AG04450 (cell line): ENCODE data around the gene HAL. TPM values are rescaled to one million over a fixed set of nuclear protein-coding genes. Genes with fewer than 3 reads are reported as not detected.

Experiments used
- CTCF ChIA-PET: fragments of 300-600, 350-600 bp; formaldehyde crosslinking; extraction: SDS; loops from one replicate; lab custom pipeline; 2022; ENCODE audit warnings: antibody characterized with exemption, inconsistent platforms; lab: Charles Lee
- POLR2A ChIA-PET: fragments of 350-600 bp; formaldehyde crosslinking; extraction: SDS; loops from one replicate; lab custom pipeline; 2021; ENCODE audit warnings: antibody characterized with exemption, inconsistent platforms; lab: Yijun Ruan, JAX
- DNase-seq: peaks from one replicate; pipeline ENCODE4 v3.0.0-alpha.2; 2011; ENCODE audit warnings: low read depth, low spot score
- H3K27ac ChIP-seq: one replicate; pipeline ENCODE4 v1.5.1; 2012; ENCODE audit warnings: low read depth, low read length, control low read depth
- H3K27me3 ChIP-seq: one replicate; pipeline ENCODE4 v1.6.0; 2012; ENCODE audit warnings: low read length; ENCODE audit not compliant: control insufficient read depth, insufficient read depth
- H3K4me3 ChIP-seq: 2 replicates; pipeline ENCODE4 v1.5.1; 2011; ENCODE audit warnings: mild to moderate bottlenecking, low read depth, low read length, control low read depth
- H3K9me3 ChIP-seq: 2 replicates; pipeline ENCODE4 v1.5.1; 2012; ENCODE audit warnings: low read length; ENCODE audit not compliant: control insufficient read depth, insufficient read depth
- polyA plus RNA-seq: library from polyadenylated mRNA; depleted of rRNA; stranded (reverse); fragments of >200 nt; gene quantifications from 2 replicates; pipeline ENCODE4 v1.2.3, GENCODE V29; 2011
- TF ChIP-seq, protein P1 (sequence below): IDR thresholded peaks from 2 replicates; pipeline ENCODE4 v1.5.1; 2011; ENCODE audit warnings: low read depth, low read length, control low read depth, inconsistent platforms

The HAL gene
- polyA plus RNA-seq, 1 experiment, result 0.02 TPM

DNA sequence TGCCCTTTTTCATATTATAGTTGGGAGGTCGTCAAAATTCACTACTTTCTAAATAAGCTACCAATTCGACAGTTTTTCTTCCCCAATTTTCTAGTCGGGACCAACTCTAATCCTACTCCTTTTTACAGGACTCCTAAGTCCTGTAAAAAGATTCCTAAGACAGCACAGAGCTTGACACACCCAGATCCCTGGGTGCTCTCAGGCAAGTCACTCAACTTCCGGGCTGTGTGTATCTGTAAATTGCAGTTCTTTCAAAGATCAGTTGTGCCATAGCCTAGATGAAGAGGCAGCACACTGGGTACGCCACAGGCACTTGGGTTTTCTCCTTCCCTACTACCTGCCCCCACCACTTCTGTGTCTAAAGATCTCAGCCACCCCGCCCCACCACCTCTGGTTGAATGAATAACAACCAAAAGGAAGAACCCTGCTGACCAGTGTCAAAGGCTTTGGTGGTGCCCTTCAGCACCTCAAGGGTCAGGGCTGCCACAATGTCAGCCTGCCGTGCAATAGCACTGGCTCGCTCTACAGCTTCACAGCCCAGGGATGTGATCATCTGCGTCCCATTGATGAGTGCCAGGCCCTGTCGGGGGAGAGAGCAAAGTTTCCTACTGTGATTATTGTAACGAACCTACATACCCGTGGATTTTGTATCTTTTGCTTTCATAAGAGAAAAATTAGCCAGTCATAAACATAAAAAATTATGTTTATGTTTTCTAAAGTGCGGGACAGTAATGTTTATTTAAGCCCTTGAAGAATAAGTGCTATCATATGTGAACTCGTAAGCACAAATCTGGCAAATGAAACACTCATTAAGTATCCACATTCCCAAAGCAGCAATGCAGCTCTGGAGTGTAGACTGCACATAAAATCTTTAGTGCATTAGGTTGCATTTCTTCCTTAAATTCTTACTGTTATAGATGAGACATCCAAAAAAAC is 9.2 kb downstream of the HAL start:
- H3K27ac ChIP-seq, result no peak overlapping the region
- H3K27me3 ChIP-seq, result peaks cover 26% of the 10 kb centered on the region
- no peaks in the 10 kb centered on the region for H3K9me3 ChIP-seq
- H3K4me3 ChIP-seq, result no peak overlapping the region
- TF ChIP-seq, protein P1, sequence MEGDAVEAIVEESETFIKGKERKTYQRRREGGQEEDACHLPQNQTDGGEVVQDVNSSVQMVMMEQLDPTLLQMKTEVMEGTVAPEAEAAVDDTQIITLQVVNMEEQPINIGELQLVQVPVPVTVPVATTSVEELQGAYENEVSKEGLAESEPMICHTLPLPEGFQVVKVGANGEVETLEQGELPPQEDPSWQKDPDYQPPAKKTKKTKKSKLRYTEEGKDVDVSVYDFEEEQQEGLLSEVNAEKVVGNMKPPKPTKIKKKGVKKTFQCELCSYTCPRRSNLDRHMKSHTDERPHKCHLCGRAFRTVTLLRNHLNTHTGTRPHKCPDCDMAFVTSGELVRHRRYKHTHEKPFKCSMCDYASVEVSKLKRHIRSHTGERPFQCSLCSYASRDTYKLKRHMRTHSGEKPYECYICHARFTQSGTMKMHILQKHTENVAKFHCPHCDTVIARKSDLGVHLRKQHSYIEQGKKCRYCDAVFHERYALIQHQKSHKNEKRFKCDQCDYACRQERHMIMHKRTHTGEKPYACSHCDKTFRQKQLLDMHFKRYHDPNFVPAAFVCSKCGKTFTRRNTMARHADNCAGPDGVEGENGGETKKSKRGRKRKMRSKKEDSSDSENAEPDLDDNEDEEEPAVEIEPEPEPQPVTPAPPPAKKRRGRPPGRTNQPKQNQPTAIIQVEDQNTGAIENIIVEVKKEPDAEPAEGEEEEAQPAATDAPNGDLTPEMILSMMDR, result no peak
- ChIA-PET CTCF (interaction anchor here (1.4 kb wide), 1 partner anchor 11 kb away, joined by 6 read pairs; no protein-coding TSS in a partner anchor), POLR2A (no interaction called here)
- DNase-seq, result no peak

GRCh38 chr12:95984682-95985081 is 11.5 kb downstream of the HAL start:
- DNase-seq, result no peak
- POLR2A ChIA-PET, result no interaction called here
- CTCF ChIA-PET, result no interaction called here
- H3K4me3 ChIP-seq, result no peak overlapping the region
- no peak overlapping the region for H3K27ac ChIP-seq
- TF ChIP-seq, protein P1, result no peak
- peaks cover 19% of the 10 kb centered on the region for H3K27me3 ChIP-seq
- no peaks in the 10 kb centered on the region for H3K9me3 ChIP-seq

DNA sequence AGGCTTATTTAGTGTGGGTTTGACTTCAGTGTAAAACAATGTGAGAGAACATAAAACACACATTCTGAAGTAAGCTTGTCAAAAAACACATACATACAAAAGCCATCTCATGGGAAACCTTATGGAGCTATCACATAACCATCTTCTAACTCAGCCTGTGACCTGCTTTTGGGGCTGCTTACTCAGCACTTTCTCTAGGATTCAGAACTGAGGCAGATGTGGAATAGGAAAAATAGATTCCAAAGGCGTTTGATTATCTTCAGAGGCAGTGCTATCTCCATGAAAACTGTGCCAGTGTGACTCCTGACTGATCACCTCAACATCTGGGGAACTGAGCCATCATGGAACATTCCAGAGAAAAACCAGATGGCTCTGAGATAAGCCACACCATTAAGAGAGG is 13.5 kb downstream of the HAL start:
- Histone ChIP-seq H3K9me3 (no peaks in the 10 kb centered on the region), H3K27me3 (peaks cover 14% of the 10 kb centered on the region), H3K27ac (no peak overlapping the region), H3K4me3 (no peak overlapping the region)
- TF ChIP-seq, protein P1, result no peak
- POLR2A ChIA-PET, result no interaction called here
- no peak for DNase-seq
- CTCF ChIA-PET, result no interaction called here

DNA sequence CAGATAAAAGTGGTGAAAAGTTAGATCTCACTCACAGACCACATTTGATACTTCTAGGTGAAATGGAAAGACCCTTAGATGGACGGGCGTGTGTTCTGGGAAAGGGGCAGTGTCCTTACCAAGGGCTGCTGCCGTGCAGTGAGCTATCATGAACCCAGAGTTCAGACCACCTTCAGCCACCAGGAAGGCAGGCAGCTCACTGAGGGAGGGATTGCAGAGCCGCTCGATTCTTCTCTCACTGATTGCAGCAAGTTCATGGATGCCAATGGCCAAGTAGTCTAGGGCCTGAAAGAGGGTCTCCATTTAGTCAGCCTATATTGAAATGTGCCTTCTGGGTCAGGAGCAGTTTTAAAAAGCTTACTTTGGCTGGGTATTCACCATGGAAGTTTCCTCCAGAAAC is 15.7 kb downstream of the HAL start:
- CTCF ChIA-PET, result no interaction called here

More for the DNA sequence above, 15.7 kb downstream of the HAL start:
- TF ChIP-seq, protein P1, result no peak
- peaks cover 3% of the 10 kb centered on the region; the same call in 1 of the 2 replicates for H3K9me3 ChIP-seq
- POLR2A ChIA-PET, result no interaction called here
- DNase-seq, result no peak
- no peak overlapping the region for H3K4me3 ChIP-seq
- H3K27ac ChIP-seq, result no peak overlapping the region
- peaks cover 7% of the 10 kb centered on the region for H3K27me3 ChIP-seq
